ACHN (cell line): ENCODE results near the gene ZNF385C.

ENCODE experiments used
- DNase-seq: peaks from one replicate; pipeline ENCODE4 v3.0.0-alpha.2; 2015
- in situ Hi-C: cut with HindIII; loops from 2 replicates; pipeline ENCODE4 v1.10.0; 2017; ENCODE audit warnings: low sequenced_read_pairs, low pct_ligation_motif_present, low pct_unique_long_range_greater_than_20kb

The ZNF385C gene

DNA sequence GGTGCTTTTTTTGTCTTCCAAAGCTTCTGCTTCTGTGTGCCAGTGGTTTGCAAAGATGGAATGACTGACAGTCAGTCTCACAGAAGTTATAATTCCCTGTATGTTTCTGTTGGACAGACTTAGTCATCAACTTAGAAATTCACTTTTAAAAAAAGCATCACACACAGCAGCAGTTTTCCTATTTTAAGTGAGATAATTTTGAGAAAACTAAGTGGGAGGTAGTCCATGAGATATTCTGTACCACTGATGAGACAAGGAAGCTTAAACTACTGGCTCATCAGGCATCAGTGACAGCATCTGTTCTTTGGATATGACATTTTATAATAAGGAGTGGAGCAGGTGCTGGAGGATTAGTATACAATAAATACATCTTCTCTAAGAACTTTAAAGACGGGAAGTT is 111.6 kb downstream of the ZNF385C start:
- no peak for DNase-seq
- in situ Hi-C loops: no loop called here

DNA sequence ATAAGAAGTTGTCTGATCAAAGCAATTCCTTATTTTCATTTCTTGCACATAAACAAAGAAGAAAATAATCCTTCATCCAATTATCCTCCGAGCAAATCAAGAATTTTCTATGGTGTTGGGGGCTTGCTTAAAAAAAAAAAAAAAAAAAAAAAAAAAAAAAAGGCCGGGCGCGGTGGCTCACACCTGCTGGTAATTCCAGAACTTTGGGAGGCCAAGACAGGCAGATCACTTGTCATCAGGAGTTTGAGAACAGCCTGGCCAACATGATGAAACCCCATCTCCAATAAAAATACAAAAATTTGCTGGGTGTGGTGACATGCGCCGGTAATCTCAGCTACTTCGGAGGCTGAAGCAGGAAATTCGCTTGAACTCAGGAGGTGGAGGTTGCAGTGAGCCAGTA is 112.4 kb downstream of the ZNF385C start:
- no peak for DNase-seq
- in situ Hi-C loops: no loop called here

DNA sequence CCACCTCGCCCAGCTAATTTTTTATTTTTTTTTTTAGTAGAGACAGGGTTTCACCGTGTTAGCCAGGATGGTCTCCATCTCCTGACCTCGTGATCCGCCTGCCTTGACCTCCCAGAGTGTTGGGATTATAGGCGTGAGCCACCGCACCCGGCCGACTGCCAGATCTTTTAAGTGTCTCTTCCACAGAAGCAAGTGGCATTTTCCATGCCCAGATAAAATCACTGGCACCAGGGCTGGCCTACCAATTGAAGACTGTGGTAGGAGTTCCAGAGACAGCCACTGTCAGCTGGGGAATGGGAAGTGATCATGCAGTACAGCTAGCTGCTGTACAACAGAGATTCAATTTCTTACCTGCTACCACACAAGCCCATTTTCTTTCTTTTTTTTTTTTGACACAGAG is 113.8 kb downstream of the ZNF385C start:
- no peak for DNase-seq
- in situ Hi-C loops: no loop called here

DNA sequence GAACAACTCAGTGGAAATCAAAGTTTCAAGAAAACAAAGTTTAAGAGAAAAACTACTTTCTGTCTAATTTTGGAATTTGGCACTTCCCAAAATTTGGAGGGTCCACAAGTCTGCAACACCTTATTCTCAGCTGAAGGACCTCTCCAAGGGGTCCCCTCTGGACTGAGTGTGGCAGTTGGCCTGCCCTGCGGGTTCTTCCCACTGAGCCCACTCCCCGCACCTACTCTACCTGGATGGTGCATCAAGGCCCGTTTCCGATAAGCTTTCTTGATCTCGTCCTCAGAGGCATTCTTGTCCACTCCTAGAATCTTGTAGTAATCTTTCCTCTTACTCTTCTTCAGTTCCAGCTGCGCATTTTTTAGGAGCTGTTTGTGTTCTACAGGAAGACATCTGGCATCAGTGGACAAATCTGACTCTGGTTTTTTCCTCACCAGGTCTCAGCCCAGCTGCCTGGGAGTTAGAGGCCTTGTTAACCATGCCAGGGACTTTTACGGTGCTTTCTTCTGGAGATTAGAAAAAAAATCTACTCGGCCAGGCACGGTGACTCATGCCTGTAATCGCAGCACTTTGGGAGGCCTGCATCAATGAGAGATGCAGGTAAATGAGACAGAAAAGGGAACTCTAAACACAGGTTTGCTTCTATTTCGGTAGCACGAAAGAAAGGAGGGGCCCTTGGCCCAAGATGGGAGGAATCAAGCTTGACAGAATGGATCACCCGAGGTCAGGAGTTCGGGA is 116.1 kb downstream of the ZNF385C start:
- in situ Hi-C loops: no loop called here
- DNase-seq: no peak

DNA sequence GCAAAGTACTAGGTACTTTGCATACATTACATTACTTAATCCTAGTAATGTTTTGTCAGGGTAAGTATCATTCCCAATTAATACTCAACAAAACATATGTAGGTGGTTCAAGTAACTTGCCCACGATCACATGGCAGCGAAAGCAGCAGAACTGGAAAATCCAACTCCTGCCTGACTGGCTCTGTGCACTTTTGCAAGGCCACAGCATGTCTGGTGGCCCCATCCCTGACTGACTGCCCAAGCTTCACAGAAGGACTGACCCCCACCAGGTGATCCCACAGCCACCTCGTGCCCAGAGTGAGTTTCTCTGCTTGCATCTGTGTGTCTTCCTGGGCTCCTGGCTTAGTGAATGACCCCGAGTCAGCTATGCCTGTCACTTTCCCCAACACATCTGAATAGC is 120.3 kb downstream of the ZNF385C start:
- in situ Hi-C loops: no loop called here
- DNase-seq: no peak

DNA sequence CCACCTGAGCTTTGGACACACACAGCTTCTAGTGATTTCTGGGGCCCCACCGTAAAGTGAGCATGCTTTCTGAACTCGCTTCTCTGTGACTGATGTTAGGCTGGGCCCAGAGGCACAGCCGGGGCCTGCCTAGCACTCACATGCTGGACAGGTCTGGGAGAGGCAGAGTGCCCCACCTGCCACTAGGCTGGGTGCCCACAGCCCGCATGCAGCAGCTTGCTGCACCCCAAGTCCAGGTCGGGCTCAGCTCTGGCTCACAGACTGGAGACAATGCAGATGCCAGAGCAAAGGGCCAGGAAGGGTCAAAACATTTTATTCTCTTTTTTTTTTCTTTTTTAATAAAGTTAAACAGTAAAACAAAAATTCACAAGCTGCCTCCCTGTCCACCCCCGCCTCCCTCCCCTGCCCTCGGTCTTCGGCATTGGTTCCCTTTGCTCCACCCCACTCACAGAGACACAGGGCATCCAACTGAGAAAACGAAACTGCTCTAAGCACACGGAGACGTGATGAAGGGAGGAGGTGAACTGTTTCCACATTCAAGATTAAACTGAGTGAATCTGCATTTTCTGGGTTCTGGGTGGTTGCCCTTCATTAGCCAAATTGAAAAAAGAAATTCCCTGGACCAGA is 122.0 kb downstream of the ZNF385C start:
- DNase-seq: no peak
- in situ Hi-C loops: no loop called here
